HepG2 (cell line): ENCODE results near the gene PRKAG1. TPM values are rescaled to one million over a fixed set of nuclear protein-coding genes. Genes with fewer than 3 reads are reported as not detected.

Experiments used
- FOXK2 ChIP-seq: fragments of 450-650 bp; IDR thresholded peaks from 2 replicates; pipeline ENCODE4 v1.6.1; 2016
- FOXP1 ChIP-seq, 2 experiments: fragments of 450-650 bp in 1 of 2; IDR thresholded peaks; 2 replicates each; pipeline ENCODE4 v1.6.1; 2017 to 2018; ENCODE audit warnings: antibody characterized with exemption in 1 of 2
- GABPB1 ChIP-seq: IDR thresholded peaks from 2 replicates; pipeline ENCODE4 v1.6.1; 2016; ENCODE audit warnings: mild to moderate bottlenecking, missing genetic modification reagents, moderate library complexity, missing compliant biosample characterization
- NFKB2 ChIP-seq: sonication (generic); formaldehyde crosslinking; IDR thresholded peaks from 2 replicates; pipeline ENCODE4 v1.4.0; 2020; ENCODE audit warnings: missing genetic modification reagents, borderline replicate concordance
- NR2F1 ChIP-seq, 2 experiments: fragments of 450-650 bp in 1 of 2; formaldehyde crosslinking in 1 of 2; IDR thresholded peaks; 2 replicates each; pipeline versions ENCODE4 v1.5.0 to v1.6.1; 2016 to 2020; ENCODE audit warnings: mild to moderate bottlenecking in 1 of 2, missing compliant biosample characterization in 1 of 2, missing genetic modification reagents in 1 of 2, moderate library complexity in 1 of 2
- SP4 ChIP-seq: sonication (generic); formaldehyde crosslinking; IDR thresholded peaks from 2 replicates; pipeline ENCODE4 v1.8.1; 2023; ENCODE audit warnings: mild to moderate bottlenecking, missing genetic modification reagents
- ZFP90 ChIP-seq: sonication (generic); formaldehyde crosslinking; IDR thresholded peaks from 2 replicates; pipeline ENCODE4 v1.8.0; 2022; ENCODE audit warnings: missing genetic modification reagents, mild to moderate bottlenecking, inconsistent platforms, borderline replicate concordance
- ZFX ChIP-seq: sonication (generic); formaldehyde crosslinking; IDR thresholded peaks from 2 replicates; pipeline ENCODE4 v1.4.0; 2020; ENCODE audit warnings: mild to moderate bottlenecking, low read depth, missing genetic modification reagents, moderate library complexity
- ZNF143 ChIP-seq: sonication (generic); formaldehyde crosslinking; IDR thresholded peaks from 2 replicates; pipeline ENCODE4 v1.4.0; 2020; ENCODE audit warnings: missing genetic modification reagents
- ZNF280B ChIP-seq: sonication (generic); formaldehyde crosslinking; IDR thresholded peaks from 2 replicates; pipeline ENCODE4 v1.5.0; 2020; ENCODE audit warnings: missing genetic modification reagents, mild to moderate bottlenecking, borderline replicate concordance
- ZNF552 ChIP-seq: sonication (generic); formaldehyde crosslinking; IDR thresholded peaks from 2 replicates; pipeline ENCODE4 v1.9.0; 2022; ENCODE audit warnings: missing genetic modification reagents, mild to moderate bottlenecking, borderline replicate concordance
- ZNF557 ChIP-seq: sonication (generic); formaldehyde crosslinking; IDR thresholded peaks from 2 replicates; pipeline ENCODE4 v1.4.0; 2020; ENCODE audit warnings: missing genetic modification reagents
- ZNF691 ChIP-seq: sonication (generic); formaldehyde crosslinking; IDR thresholded peaks from 2 replicates; pipeline ENCODE4 v1.4.0; 2020; ENCODE audit warnings: missing genetic modification reagents, low read depth, mild to moderate bottlenecking, borderline replicate concordance
- ZSCAN12 ChIP-seq: sonication (generic); formaldehyde crosslinking; IDR thresholded peaks from 2 replicates; pipeline ENCODE4 v1.9.0; 2021; ENCODE audit warnings: mild to moderate bottlenecking, missing genetic modification reagents
- polyA plus RNA-seq, 8 experiments: library from polyadenylated mRNA; depleted of rRNA in 3 of 8; stranded (reverse) in 7 of 8; unstranded in 1 of 8; fragments of >200 nt; fragmentation: Illumina TruSeq in 4 of 8; extraction: Trizol in 4 of 8; gene quantifications; 2 replicates each; pipeline versions ENCODE4 v1.2.1 to v1.2.3, GENCODE V29; 2011 to 2016; ENCODE audit warnings: low read depth in 4 of 8, missing spikeins in 1 of 8, mixed read lengths in 1 of 8; ENCODE audit not compliant: insufficient read depth in 1 of 8
- total RNA-seq, 5 experiments: library from RNA; depleted of rRNA; stranded (reverse); fragments of >200 nt; fragmentation: Illumina TruSeq; extraction: Trizol; gene quantifications; 2 replicates each; pipeline ENCODE4 v1.2.3, GENCODE V29; 2016; ENCODE audit warnings: low read depth in 1 of 5
- TF ChIP-seq, protein P1 (sequence below): sonication (generic); formaldehyde crosslinking; IDR thresholded peaks from 2 replicates; pipeline ENCODE4 v1.4.0; 2020; ENCODE audit warnings: mild to moderate bottlenecking, missing genetic modification reagents, borderline replicate concordance
- TF ChIP-seq, protein P2 (sequence below): sonication (generic); formaldehyde crosslinking; IDR thresholded peaks from 2 replicates; pipeline ENCODE4 v1.4.0; 2020; ENCODE audit warnings: mild to moderate bottlenecking, low read depth, missing genetic modification reagents

PRKAG1 gene
- total and polyA plus RNA-seq, 2 of the 13 experiments (the other 11 are each of a cell fraction or from before 2014, with no cell fraction given), result 26.1 to 32.8 TPM

GRCh38 chr12:49060237-49061156 lies 41.9 kb upstream of the PRKAG1 start, which contains the start of gene KMT2D (continued):
- TF ChIP-seq, protein P1, sequence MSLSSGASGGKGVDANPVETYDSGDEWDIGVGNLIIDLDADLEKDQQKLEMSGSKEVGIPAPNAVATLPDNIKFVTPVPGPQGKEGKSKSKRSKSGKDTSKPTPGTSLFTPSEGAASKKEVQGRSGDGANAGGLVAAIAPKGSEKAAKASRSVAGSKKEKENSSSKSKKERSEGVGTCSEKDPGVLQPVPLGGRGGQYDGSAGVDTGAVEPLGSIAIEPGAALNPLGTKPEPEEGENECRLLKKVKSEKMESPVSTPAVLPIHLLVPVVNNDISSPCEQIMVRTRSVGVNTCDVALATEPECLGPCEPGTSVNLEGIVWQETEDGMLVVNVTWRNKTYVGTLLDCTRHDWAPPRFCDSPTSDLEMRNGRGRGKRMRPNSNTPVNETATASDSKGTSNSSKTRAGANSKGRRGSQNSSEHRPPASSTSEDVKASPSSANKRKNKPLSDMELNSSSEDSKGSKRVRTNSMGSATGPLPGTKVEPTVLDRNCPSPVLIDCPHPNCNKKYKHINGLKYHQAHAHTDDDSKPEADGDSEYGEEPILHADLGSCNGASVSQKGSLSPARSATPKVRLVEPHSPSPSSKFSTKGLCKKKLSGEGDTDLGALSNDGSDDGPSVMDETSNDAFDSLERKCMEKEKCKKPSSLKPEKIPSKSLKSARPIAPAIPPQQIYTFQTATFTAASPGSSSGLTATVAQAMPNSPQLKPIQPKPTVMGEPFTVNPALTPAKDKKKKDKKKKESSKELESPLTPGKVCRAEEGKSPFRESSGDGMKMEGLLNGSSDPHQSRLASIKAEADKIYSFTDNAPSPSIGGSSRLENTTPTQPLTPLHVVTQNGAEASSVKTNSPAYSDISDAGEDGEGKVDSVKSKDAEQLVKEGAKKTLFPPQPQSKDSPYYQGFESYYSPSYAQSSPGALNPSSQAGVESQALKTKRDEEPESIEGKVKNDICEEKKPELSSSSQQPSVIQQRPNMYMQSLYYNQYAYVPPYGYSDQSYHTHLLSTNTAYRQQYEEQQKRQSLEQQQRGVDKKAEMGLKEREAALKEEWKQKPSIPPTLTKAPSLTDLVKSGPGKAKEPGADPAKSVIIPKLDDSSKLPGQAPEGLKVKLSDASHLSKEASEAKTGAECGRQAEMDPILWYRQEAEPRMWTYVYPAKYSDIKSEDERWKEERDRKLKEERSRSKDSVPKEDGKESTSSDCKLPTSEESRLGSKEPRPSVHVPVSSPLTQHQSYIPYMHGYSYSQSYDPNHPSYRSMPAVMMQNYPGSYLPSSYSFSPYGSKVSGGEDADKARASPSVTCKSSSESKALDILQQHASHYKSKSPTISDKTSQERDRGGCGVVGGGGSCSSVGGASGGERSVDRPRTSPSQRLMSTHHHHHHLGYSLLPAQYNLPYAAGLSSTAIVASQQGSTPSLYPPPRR, result peak; percentile 37; the same call in 1 of the 2 replicates
- TF ChIP-seq ZNF691 (CRISPR knock-in tag) (0 out of 2 replicates have a peak, but pooled peaks have one; percentile 86), NFKB2 (CRISPR knock-in tag) (peak; percentile 71; the same call in 1 of the 2 replicates), ZNF280B (CRISPR knock-in tag) (peak; percentile 60; the same call in 1 of the 2 replicates), SP4 (CRISPR knock-in tag) (peak; percentile 89), ZNF143 (CRISPR knock-in tag) (peak; percentile 88), FOXK2 (0 out of 2 replicates have a peak, but pooled peaks have one; percentile 21), ZFX (CRISPR knock-in tag) (peak; percentile 90), NR2F1 (CRISPR knock-in tag; IDR thresholded peaks at IDR 0.05) (no peak), ZSCAN12 (CRISPR knock-in tag) (no peak), ZNF552 (CRISPR knock-in tag) (0 out of 2 replicates have a peak, but pooled peaks have one; percentile 78), ZFP90 (CRISPR knock-in tag) (peak; percentile 51; the same call in 1 of the 2 replicates), ZNF557 (CRISPR knock-in tag) (no peak), FOXP1 (IDR thresholded peaks at IDR 0.05) (0 out of 2 replicates have a peak, but pooled peaks have one; percentile 23), FOXP1 (CRISPR knock-in tag; IDR thresholded peaks at IDR 0.05) (peak; percentile 32; the same call in 1 of the 2 replicates), GABPB1 (peak; percentile 92)
- TF ChIP-seq, protein P2, sequence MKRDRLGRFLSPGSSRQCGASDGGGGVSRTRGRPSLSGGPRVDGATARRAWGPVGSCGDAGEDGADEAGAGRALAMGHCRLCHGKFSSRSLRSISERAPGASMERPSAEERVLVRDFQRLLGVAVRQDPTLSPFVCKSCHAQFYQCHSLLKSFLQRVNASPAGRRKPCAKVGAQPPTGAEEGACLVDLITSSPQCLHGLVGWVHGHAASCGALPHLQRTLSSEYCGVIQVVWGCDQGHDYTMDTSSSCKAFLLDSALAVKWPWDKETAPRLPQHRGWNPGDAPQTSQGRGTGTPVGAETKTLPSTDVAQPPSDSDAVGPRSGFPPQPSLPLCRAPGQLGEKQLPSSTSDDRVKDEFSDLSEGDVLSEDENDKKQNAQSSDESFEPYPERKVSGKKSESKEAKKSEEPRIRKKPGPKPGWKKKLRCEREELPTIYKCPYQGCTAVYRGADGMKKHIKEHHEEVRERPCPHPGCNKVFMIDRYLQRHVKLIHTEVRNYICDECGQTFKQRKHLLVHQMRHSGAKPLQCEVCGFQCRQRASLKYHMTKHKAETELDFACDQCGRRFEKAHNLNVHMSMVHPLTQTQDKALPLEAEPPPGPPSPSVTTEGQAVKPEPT, result peak; percentile 63; the same call in 1 of the 2 replicates
